Dendritic cell treated with granulocyte-macrophage colony-stimulating factor and Interleukin-4, amounts not matched to agents 40 ng/mL and 50 ng/mL, for 4 days (primary cell): ENCODE results near the gene PEAR1.
"Not testable (repeated sequence)": the region's sequence is repeated elsewhere in the genome, so short reads cannot be mapped to it uniquely, and the experiment has no call there.

ENCODE experiments used
- H3K27ac Mint-ChIP-seq: one replicate; pipeline ENCODE4 v1.8.0; 2022; ENCODE audit warnings: mild to moderate bottlenecking, mixed read lengths
- H3K27me3 Mint-ChIP-seq: one replicate; pipeline ENCODE4 v1.8.0; 2022; ENCODE audit warnings: mild to moderate bottlenecking, mixed read lengths
- H3K36me3 Mint-ChIP-seq: one replicate; pipeline ENCODE4 v1.8.0; 2022; ENCODE audit warnings: low read depth, mixed read lengths
- H3K4me1 Mint-ChIP-seq: one replicate; pipeline ENCODE4 v1.8.0; 2022; ENCODE audit warnings: low read depth, mixed read lengths
- H3K4me3 Mint-ChIP-seq: one replicate; pipeline ENCODE4 v1.8.0; 2022; ENCODE audit warnings: mild to moderate bottlenecking, moderate library complexity, mixed read lengths
- H3K9me3 Mint-ChIP-seq: one replicate; pipeline ENCODE4 v1.8.0; 2022; ENCODE audit warnings: mixed read lengths
- intact Hi-C: fragments of 100-400 bp; cut with micrococcal nuclease; formaldehyde crosslinking; loops from one replicate; pipeline ENCODE4 v1.15.0; 2022

PEAR1 gene

GRCh38 chr1:156921053-156921529 lies 27.6 kb downstream of the PEAR1 start:
- H3K27ac Mint-ChIP-seq: no peak overlapping the region
- intact Hi-C loops: no loop called here
- peaks cover 81% of the 10 kb centered on the region for H3K27me3 Mint-ChIP-seq
- H3K36me3 Mint-ChIP-seq: no peaks in the 10 kb centered on the region
- H3K4me1 Mint-ChIP-seq: peaks cover 22% of the 10 kb centered on the region
- no peak overlapping the region for H3K4me3 Mint-ChIP-seq
- no peaks in the 10 kb centered on the region for H3K9me3 Mint-ChIP-seq

GRCh38 chr1:156922986-156923669 lies 29.6 kb downstream of the PEAR1 start:
- H3K9me3 Mint-ChIP-seq: no peaks in the 10 kb centered on the region
- intact Hi-C loops: no loop called here
- H3K4me1 Mint-ChIP-seq: peaks cover 38% of the 10 kb centered on the region
- H3K27me3 Mint-ChIP-seq: peaks cover 97% of the 10 kb centered on the region
- H3K4me3 Mint-ChIP-seq: no peak overlapping the region
- no peaks in the 10 kb centered on the region for H3K36me3 Mint-ChIP-seq
- no peak overlapping the region for H3K27ac Mint-ChIP-seq

- Mint-ChIP-seq H3K4me3 (no peak overlapping the region), H3K27me3 (peaks cover 99% of the 10 kb centered on the region), H3K4me1 (peaks cover 41% of the 10 kb centered on the region), H3K36me3 (no peaks in the 10 kb centered on the region), H3K27ac (no peak overlapping the region), H3K9me3 (no peaks in the 10 kb centered on the region)
- intact Hi-C loops: no loop called here
Observed at GRCh38 chr1:156923670-156924477, 30.4 kb downstream of the PEAR1 start.

GRCh38 chr1:156924478-156925153 lies 31.1 kb downstream of the PEAR1 start:
- Mint-ChIP-seq H3K9me3 (no peaks in the 10 kb centered on the region), H3K36me3 (no peaks in the 10 kb centered on the region), H3K4me1 (peaks cover 41% of the 10 kb centered on the region), H3K27ac (no peak overlapping the region), H3K4me3 (no peak overlapping the region), H3K27me3 (peaks cover 99% of the 10 kb centered on the region)
- intact Hi-C loops: loop anchor here (5.0 kb wide), 1 partner anchor 127 kb away; no protein-coding TSS in a partner anchor

GRCh38 chr1:156925154-156926010 lies 31.9 kb downstream of the PEAR1 start:
- Mint-ChIP-seq H3K4me1 (peaks cover 37% of the 10 kb centered on the region), H3K27ac (no peak overlapping the region), H3K27me3 (peaks cover 97% of the 10 kb centered on the region), H3K9me3 (no peaks in the 10 kb centered on the region), H3K4me3 (no peak overlapping the region), H3K36me3 (no peaks in the 10 kb centered on the region)
- intact Hi-C loops: loop anchor here (5.0 kb wide), 1 partner anchor 128 kb away; no protein-coding TSS in a partner anchor

GRCh38 chr1:156926175-156926574 lies 32.7 kb downstream of the PEAR1 start:
- Mint-ChIP-seq H3K4me1 (peaks cover 40% of the 10 kb centered on the region), H3K27ac (no peak overlapping the region), H3K36me3 (no peaks in the 10 kb centered on the region), H3K4me3 (no peak overlapping the region), H3K27me3 (peaks cover 93% of the 10 kb centered on the region), H3K9me3 (no peaks in the 10 kb centered on the region)
- intact Hi-C loops: loop anchor here (5.0 kb wide), 1 partner anchor 129 kb away; no protein-coding TSS in a partner anchor

- peaks cover 88% of the 10 kb centered on the region for H3K27me3 Mint-ChIP-seq
- H3K27ac Mint-ChIP-seq, H3K36me3 Mint-ChIP-seq, H3K4me3 Mint-ChIP-seq, H3K9me3 Mint-ChIP-seq: not testable (repeated sequence)
- intact Hi-C loops: loop anchor here (5.0 kb wide), 1 partner anchor 129 kb away; no protein-coding TSS in a partner anchor
- peaks cover 45% of the 10 kb centered on the region for H3K4me1 Mint-ChIP-seq
Observed at GRCh38 chr1:156926695-156927094, 33.2 kb downstream of the PEAR1 start.

- Mint-ChIP-seq H3K27me3 (peaks cover 80% of the 10 kb centered on the region), H3K4me1 (peaks cover 52% of the 10 kb centered on the region), H3K9me3 (no peaks in the 10 kb centered on the region), H3K27ac (peak overlapping the region; percentile 41), H3K4me3 (no peak overlapping the region), H3K36me3 (no peaks in the 10 kb centered on the region)
- intact Hi-C loops: loop anchor here (5.0 kb wide), 1 partner anchor 130 kb away; no protein-coding TSS in a partner anchor
Observed at GRCh38 chr1:156927215-156928042, 33.9 kb downstream of the PEAR1 start.

GRCh38 chr1:156928043-156928602 lies 34.6 kb downstream of the PEAR1 start:
- peaks cover 73% of the 10 kb centered on the region for H3K27me3 Mint-ChIP-seq
- intact Hi-C loops: loop anchor here (5.0 kb wide), 1 partner anchor 131 kb away; no protein-coding TSS in a partner anchor
- H3K9me3 Mint-ChIP-seq: no peaks in the 10 kb centered on the region
- no peak overlapping the region for H3K27ac Mint-ChIP-seq
- H3K4me3 Mint-ChIP-seq: no peak overlapping the region
- H3K36me3 Mint-ChIP-seq: no peaks in the 10 kb centered on the region
- H3K4me1 Mint-ChIP-seq: peaks cover 49% of the 10 kb centered on the region

- Mint-ChIP-seq H3K27me3 (peaks cover 58% of the 10 kb centered on the region), H3K27ac (no peak overlapping the region)
Observed at GRCh38 chr1:156929596-156930238, 36.2 kb downstream of the PEAR1 start.

GRCh38 chr1:156930483-156930882 lies 37.0 kb downstream of the PEAR1 start:
- H3K27ac Mint-ChIP-seq: no peak overlapping the region
- no peak overlapping the region for H3K4me3 Mint-ChIP-seq
- H3K4me1 Mint-ChIP-seq: peaks cover 40% of the 10 kb centered on the region
- peaks cover 51% of the 10 kb centered on the region for H3K27me3 Mint-ChIP-seq
- peaks cover 20% of the 10 kb centered on the region for H3K36me3 Mint-ChIP-seq
- no peaks in the 10 kb centered on the region for H3K9me3 Mint-ChIP-seq
- intact Hi-C loops: no loop called here

More at GRCh38 chr1:156929596-156930238, 36.2 kb downstream of the PEAR1 start:
- Mint-ChIP-seq H3K4me1 (peaks cover 40% of the 10 kb centered on the region), H3K36me3 (peaks cover 12% of the 10 kb centered on the region), H3K9me3 (no peaks in the 10 kb centered on the region), H3K4me3 (no peak overlapping the region)
- intact Hi-C loops: loop anchor here (5.0 kb wide), 1 partner anchor 132 kb away; no protein-coding TSS in a partner anchor
